ENCODE measurements around the gene B3GLCT. TPM values are rescaled to one million over a fixed set of nuclear protein-coding genes. Genes with fewer than 3 reads are reported as not detected.

Gene B3GLCT
- total and polyA plus RNA-seq, 2 experiments from 2014 or later, result 2.2 to 4.4 TPM

DNA sequence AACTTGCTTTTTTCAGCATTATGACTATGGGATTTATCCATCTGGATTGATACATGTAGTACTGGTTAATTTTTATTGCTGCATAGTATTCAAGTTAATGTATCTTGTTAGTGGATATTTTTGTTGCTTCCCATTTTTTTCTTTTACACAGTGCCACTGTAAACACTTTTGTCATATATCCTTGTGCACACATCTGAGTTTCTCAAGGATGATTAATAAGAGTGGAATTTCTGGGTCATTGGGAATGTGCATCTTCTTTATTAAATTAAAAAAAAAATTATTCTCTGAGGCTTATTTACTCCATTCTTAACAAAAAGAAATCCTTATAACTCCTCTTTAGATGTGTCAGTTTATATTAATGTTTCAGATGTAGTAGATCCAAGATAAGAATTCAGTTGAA, 27.3 kb downstream of the B3GLCT start:
- H3K79me2 ChIP-seq (replicated peaks; ENCODE audit: insufficient read depth), result no peaks in the 10 kb centered on the region
- no peaks in the 10 kb centered on the region for H3F3A ChIP-seq (replicated peaks; ENCODE audit: low read depth)
- H3K9me2 ChIP-seq (ENCODE audit: insufficient read depth), result peaks cover 6% of the 10 kb centered on the region; the same call in 1 of the 2 replicates
- no peak overlapping the region for H3K4me3 ChIP-seq
- H3K36me3 ChIP-seq (ENCODE audit: insufficient read depth), result no peaks in the 10 kb centered on the region
- ATAC-seq, result no peak
- no peak overlapping the region for H3K27ac ChIP-seq (ENCODE audit: low read depth)
- no peaks in the 10 kb centered on the region for H4K20me1 ChIP-seq (replicated peaks; ENCODE audit: insufficient read depth)
- Mint-ChIP-seq H3K4me3 (no peak overlapping the region), H3K27me3 (ENCODE audit: insufficient read depth, low read depth, poor library complexity) (no peaks in the 10 kb centered on the region), H3K9me3 (no peaks in the 10 kb centered on the region), H3K4me1 (peaks cover 24% of the 10 kb centered on the region), H3K36me3 (ENCODE audit: low read depth) (no peaks in the 10 kb centered on the region), H3K27ac (no peak overlapping the region)
- no peaks in the 10 kb centered on the region for H3K27me3 ChIP-seq (ENCODE audit: insufficient read depth)
- H2AFZ ChIP-seq, result no peak overlapping the region
- TF ChIP-seq CREB1 (CRISPR knock-in tag; IDR thresholded peaks at IDR 0.05; ENCODE audit: low read depth), result no peak
- TF ChIP-seq ZNF114 (CRISPR knock-in tag; IDR thresholded peaks at IDR 0.05), result no peak
- TF ChIP-seq STAT1 (IDR thresholded peaks at IDR 0.05; ENCODE audit: unreplicated experiment), result no peak
- TF ChIP-seq JUNB (IDR thresholded peaks at IDR 0.05; ENCODE audit: unreplicated experiment), result no peak
- no peak for TF ChIP-seq EZH2phosphoT487 (IDR thresholded peaks at IDR 0.05; ENCODE audit: unreplicated experiment)
- peaks cover 16% of the 10 kb centered on the region; the same call in 1 of the 2 replicates for H3K4me1 ChIP-seq (ENCODE audit: insufficient read depth)
- DNase-seq (ENCODE audit: low spot score), result no peak
- no peak overlapping the region for H3K4me2 ChIP-seq

DNA sequence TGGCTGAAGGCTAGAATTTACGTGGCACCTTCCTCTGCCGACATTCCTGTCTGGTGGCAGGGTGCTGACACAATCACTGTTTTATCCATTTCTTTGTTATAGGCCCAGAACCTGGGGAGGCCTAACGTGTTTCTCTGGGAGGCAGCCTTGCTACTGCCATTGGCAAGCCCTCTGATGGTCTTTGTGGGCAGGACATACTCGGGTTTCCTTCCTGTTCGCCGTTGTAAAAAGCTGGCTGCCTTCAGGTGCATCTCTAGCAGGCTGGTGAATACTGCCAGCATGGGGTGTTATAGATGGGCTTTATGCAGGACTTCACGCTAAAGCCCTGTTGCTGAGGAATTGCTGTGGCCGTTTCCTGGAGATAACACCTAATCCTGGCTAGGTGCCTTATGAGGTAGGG, 28.1 kb downstream of the B3GLCT start:
- DNase-seq (ENCODE audit: low spot score) (peak; percentile 24), ATAC-seq (peak; percentile 14; the same call in 1 of the 3 replicates)
- peaks cover 24% of the 10 kb centered on the region for H3K4me1 Mint-ChIP-seq
- no peaks in the 10 kb centered on the region for H3K9me3 Mint-ChIP-seq
- Histone ChIP-seq H3K27me3 (ENCODE audit: insufficient read depth) (no peaks in the 10 kb centered on the region), H3K9me2 (ENCODE audit: insufficient read depth) (peaks cover 6% of the 10 kb centered on the region; the same call in 1 of the 2 replicates), H3K4me2 (no peak overlapping the region), H3K36me3 (ENCODE audit: insufficient read depth) (no peaks in the 10 kb centered on the region), H3K27ac (ENCODE audit: low read depth) (no peak overlapping the region), H3F3A (replicated peaks; ENCODE audit: low read depth) (no peaks in the 10 kb centered on the region), H4K20me1 (replicated peaks; ENCODE audit: insufficient read depth) (no peaks in the 10 kb centered on the region), H3K79me2 (replicated peaks; ENCODE audit: insufficient read depth) (no peaks in the 10 kb centered on the region), H3K4me1 (ENCODE audit: insufficient read depth) (peaks cover 16% of the 10 kb centered on the region; the same call in 1 of the 2 replicates), H2AFZ (no peak overlapping the region), H3K4me3 (no peak overlapping the region)
- H3K4me3 Mint-ChIP-seq, result no peak overlapping the region
- H3K36me3 Mint-ChIP-seq (ENCODE audit: low read depth), result no peaks in the 10 kb centered on the region
- H3K27me3 Mint-ChIP-seq (ENCODE audit: insufficient read depth, low read depth, poor library complexity), result no peaks in the 10 kb centered on the region
- H3K27ac Mint-ChIP-seq, result no peak overlapping the region
- TF ChIP-seq, protein P1, sequence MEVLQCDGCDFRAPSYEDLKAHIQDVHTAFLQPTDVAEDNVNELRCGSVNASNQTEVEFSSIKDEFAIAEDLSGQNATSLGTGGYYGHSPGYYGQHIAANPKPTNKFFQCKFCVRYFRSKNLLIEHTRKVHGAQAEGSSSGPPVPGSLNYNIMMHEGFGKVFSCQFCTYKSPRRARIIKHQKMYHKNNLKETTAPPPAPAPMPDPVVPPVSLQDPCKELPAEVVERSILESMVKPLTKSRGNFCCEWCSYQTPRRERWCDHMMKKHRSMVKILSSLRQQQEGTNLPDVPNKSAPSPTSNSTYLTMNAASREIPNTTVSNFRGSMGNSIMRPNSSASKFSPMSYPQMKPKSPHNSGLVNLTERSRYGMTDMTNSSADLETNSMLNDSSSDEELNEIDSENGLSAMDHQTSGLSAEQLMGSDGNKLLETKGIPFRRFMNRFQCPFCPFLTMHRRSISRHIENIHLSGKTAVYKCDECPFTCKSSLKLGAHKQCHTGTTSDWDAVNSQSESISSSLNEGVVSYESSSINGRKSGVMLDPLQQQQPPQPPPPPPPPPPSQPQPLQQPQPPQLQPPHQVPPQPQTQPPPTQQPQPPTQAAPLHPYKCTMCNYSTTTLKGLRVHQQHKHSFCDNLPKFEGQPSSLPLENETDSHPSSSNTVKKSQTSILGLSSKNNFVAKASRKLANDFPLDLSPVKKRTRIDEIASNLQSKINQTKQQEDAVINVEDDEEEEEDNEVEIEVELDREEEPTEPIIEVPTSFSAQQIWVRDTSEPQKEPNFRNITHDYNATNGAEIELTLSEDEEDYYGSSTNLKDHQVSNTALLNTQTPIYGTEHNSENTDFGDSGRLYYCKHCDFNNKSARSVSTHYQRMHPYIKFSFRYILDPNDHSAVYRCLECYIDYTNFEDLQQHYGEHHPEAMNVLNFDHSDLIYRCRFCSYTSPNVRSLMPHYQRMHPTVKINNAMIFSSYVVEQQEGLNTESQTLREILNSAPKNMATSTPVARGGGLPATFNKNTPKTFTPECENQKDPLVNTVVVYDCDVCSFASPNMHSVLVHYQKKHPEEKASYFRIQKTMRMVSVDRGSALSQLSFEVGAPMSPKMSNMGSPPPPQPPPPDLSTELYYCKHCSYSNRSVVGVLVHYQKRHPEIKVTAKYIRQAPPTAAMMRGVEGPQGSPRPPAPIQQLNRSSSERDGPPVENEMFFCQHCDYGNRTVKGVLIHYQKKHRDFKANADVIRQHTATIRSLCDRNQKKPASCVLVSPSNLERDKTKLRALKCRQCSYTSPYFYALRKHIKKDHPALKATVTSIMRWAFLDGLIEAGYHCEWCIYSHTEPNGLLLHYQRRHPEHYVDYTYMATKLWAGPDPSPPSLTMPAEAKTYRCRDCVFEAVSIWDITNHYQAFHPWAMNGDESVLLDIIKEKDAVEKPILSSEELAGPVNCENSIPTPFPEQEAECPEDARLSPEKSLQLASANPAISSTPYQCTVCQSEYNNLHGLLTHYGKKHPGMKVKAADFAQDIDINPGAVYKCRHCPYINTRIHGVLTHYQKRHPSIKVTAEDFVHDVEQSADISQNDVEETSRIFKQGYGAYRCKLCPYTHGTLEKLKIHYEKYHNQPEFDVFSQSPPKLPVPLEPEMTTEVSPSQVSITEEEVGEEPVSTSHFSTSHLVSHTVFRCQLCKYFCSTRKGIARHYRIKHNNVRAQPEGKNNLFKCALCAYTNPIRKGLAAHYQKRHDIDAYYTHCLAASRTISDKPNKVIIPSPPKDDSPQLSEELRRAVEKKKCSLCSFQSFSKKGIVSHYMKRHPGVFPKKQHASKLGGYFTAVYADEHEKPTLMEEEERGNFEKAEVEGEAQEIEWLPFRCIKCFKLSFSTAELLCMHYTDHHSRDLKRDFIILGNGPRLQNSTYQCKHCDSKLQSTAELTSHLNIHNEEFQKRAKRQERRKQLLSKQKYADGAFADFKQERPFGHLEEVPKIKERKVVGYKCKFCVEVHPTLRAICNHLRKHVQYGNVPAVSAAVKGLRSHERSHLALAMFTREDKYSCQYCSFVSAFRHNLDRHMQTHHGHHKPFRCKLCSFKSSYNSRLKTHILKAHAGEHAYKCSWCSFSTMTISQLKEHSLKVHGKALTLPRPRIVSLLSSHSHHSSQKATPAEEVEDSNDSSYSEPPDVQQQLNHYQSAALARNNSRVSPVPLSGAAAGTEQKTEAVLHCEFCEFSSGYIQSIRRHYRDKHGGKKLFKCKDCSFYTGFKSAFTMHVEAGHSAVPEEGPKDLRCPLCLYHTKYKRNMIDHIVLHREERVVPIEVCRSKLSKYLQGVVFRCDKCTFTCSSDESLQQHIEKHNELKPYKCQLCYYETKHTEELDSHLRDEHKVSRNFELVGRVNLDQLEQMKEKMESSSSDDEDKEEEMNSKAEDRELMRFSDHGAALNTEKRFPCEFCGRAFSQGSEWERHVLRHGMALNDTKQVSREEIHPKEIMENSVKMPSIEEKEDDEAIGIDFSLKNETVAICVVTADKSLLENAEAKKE (CRISPR knock-in tag; IDR thresholded peaks at IDR 0.05), result no peak
- TF ChIP-seq POLR2AphosphoS5 (IDR thresholded peaks at IDR 0.05; ENCODE audit: low read depth), result no peak
- no peak for TF ChIP-seq EZH2phosphoT487 (IDR thresholded peaks at IDR 0.05; ENCODE audit: unreplicated experiment)
- no peak for TF ChIP-seq ETS1 (IDR thresholded peaks at IDR 0.05)
- no peak for TF ChIP-seq REST (IDR thresholded peaks at IDR 0.05; ENCODE audit: unreplicated experiment)
